HepG2 (cell line): Measurements from ENCODE around the gene EIF4G3. TPM values are rescaled to one million over a fixed set of nuclear protein-coding genes. Genes with fewer than 3 reads are reported as not detected.

Source experiments
- ATAC-seq: fragments of 200-7000 bp; cut with Tn5 transposase; 3 replicates; pipeline ENCODE4 v1.9.1; 2020; ENCODE audit warnings: mild to moderate bottlenecking, moderate library complexity
- BruUV-seq: library from RNA; stranded (reverse); fragments of 400-500 nt; replicated peaks from 2 replicates; lab custom pipeline; 2021; lab: Mats Ljungman, UMichigan
- CTCF ChIA-PET: fragments of 300-600 bp; formaldehyde crosslinking; extraction: SDS; loops from one replicate; lab custom pipeline; 2021; ENCODE audit warnings: low total read pairs, inconsistent platforms, low intra/inter-chr PET ratio; lab: Yijun Ruan, JAX
- POLR2A ChIA-PET: fragments of 350-600 bp; sonication (Branson Sonifier 250); formaldehyde crosslinking; loops from one replicate; lab custom pipeline; 2020; ENCODE audit warnings: antibody characterized with exemption, inconsistent platforms; lab: Yijun Ruan, JAX
- DNase-seq: peaks from one replicate; pipeline ENCODE4 v3.0.0-alpha.2; 2015; ENCODE audit warnings: low spot score
- FAIRE-seq: peaks from 3 replicates; lab custom pipeline; 2011; peaks lifted over from hg19 to GRCh38; lab: Jason Lieb, UNC
- H2AFZ ChIP-seq: one replicate; pipeline ENCODE4 v1.6.1; 2011; ENCODE audit warnings: low read length, inconsistent platforms
- H3K27ac ChIP-seq: fragments of 300-600 bp; 3 replicates; pipeline ENCODE4 v1.8.0; 2011; ENCODE audit warnings: mixed run types, mild to moderate bottlenecking, mixed read lengths, low read length, inconsistent platforms; ENCODE audit not compliant: insufficient read depth; ENCODE audit errors: extremely low read length
- H3K27me3 ChIP-seq, 2 experiments: fragments of 200-600 bp in 1 of 2; 2 replicates in 1 of 2; 3 replicates in 1 of 2; pipeline versions ENCODE4 v1.6.0 to v1.8.0; 2011; ENCODE audit warnings: low read length in 2 of 2, mild to moderate bottlenecking in 2 of 2, moderate library complexity in 2 of 2, inconsistent platforms in 1 of 2; ENCODE audit not compliant: insufficient read depth in 2 of 2, control insufficient read depth in 1 of 2
- H3K36me3 ChIP-seq, 2 experiments: fragments of 200-600 bp in 1 of 2; replicated peaks in 1 of 2; 2 replicates in 1 of 2; 3 replicates in 1 of 2; pipeline versions ENCODE4 v1.5.1 to v1.8.0; 2011; ENCODE audit warnings: low read length in 2 of 2, inconsistent platforms in 1 of 2; ENCODE audit not compliant: insufficient read depth in 2 of 2, control insufficient read depth in 1 of 2
- H3K4me1 ChIP-seq: 2 replicates; pipeline ENCODE4 v1.5.1; 2012; ENCODE audit warnings: low read length, inconsistent platforms; ENCODE audit not compliant: insufficient read depth
- H3K4me2 ChIP-seq: 2 replicates; pipeline ENCODE4 v1.6.0; 2011; ENCODE audit warnings: low read depth, low read length, inconsistent platforms
- H3K4me3 ChIP-seq, 3 experiments: fragments of 200-600 bp in 1 of 3; sonication (generic), shearing (Covaris generic) in 1 of 3; replicated peaks in 1 of 3; 2 replicates each; pipeline ENCODE4 v1.5.1; 2011 to 2016; ENCODE audit warnings: low read length in 3 of 3, inconsistent platforms in 2 of 3, low read depth in 2 of 3, mild to moderate bottlenecking in 2 of 3, control low read depth in 1 of 3, mixed read lengths in 1 of 3; ENCODE audit not compliant: insufficient read depth in 1 of 3
- H3K79me2 ChIP-seq: one replicate; pipeline ENCODE4 v1.6.1; 2011; ENCODE audit warnings: low read length, inconsistent platforms; ENCODE audit not compliant: insufficient read depth
- H3K9ac ChIP-seq: 2 replicates; pipeline ENCODE4 v1.6.0; 2011; ENCODE audit warnings: mild to moderate bottlenecking, low read depth, low read length, inconsistent platforms; ENCODE audit not compliant: insufficient read depth
- H3K9me3 ChIP-seq: 2 replicates; pipeline ENCODE4 v1.5.1; 2012; ENCODE audit warnings: mild to moderate bottlenecking, low read length
- H4K20me1 ChIP-seq: 2 replicates; pipeline ENCODE4 v1.6.0; 2011; ENCODE audit warnings: inconsistent platforms, mild to moderate bottlenecking, low read length, moderate library complexity; ENCODE audit not compliant: insufficient read depth
- BCL6 ChIP-seq: IDR thresholded peaks from 2 replicates; pipeline ENCODE4 v1.6.1; 2016; ENCODE audit warnings: missing genetic modification reagents, missing compliant biosample characterization
- CAMTA2 ChIP-seq: sonication (generic); formaldehyde crosslinking; IDR thresholded peaks from 2 replicates; pipeline ENCODE4 v1.4.0; 2020; ENCODE audit warnings: mild to moderate bottlenecking, missing genetic modification reagents, borderline replicate concordance
- DMAP1 ChIP-seq: IDR thresholded peaks from 2 replicates; pipeline ENCODE4 v1.6.1; 2016
- NFE2L1 ChIP-seq: sonication (generic); formaldehyde crosslinking; IDR thresholded peaks from 2 replicates; pipeline ENCODE4 v1.4.0; 2020; ENCODE audit warnings: missing genetic modification reagents, mild to moderate bottlenecking, borderline replicate concordance
- PCBP2 ChIP-seq: fragments of 200-400 bp; formaldehyde crosslinking; optimal IDR thresholded peaks from 2 replicates; pipeline ENCODE3; 2018; ENCODE audit warnings: low read length, low read depth; ENCODE audit not compliant: poor library complexity, severe bottlenecking
- PHF5A ChIP-seq: IDR thresholded peaks from one replicate; pipeline ENCODE4 v1.6.1; 2018; ENCODE audit warnings: low read depth, missing genetic modification reagents; ENCODE audit not compliant: unreplicated experiment
- TP53 ChIP-seq: sonication (generic); formaldehyde crosslinking; conservative IDR thresholded peaks from 2 replicates; pipeline ENCODE4 v1.4.0; 2020; ENCODE audit warnings: missing genetic modification reagents
- ZC3H4 ChIP-seq: sonication (generic); formaldehyde crosslinking; IDR thresholded peaks from 2 replicates; pipeline ENCODE4 v1.4.0; 2020; ENCODE audit warnings: missing genetic modification reagents, borderline replicate concordance
- ZKSCAN1 ChIP-seq: fragments of 150-350 bp; IDR thresholded peaks from 2 replicates; pipeline ENCODE4 v1.6.1; 2014; ENCODE audit warnings: low read length
- ZNF30 ChIP-seq: sonication (generic); formaldehyde crosslinking; IDR thresholded peaks from 2 replicates; pipeline ENCODE4 v1.5.0; 2020; ENCODE audit warnings: mild to moderate bottlenecking, missing genetic modification reagents
- ZNF878 ChIP-seq: sonication (generic); formaldehyde crosslinking; IDR thresholded peaks from 2 replicates; pipeline ENCODE4 v1.8.1; 2023; ENCODE audit warnings: mild to moderate bottlenecking, missing genetic modification reagents, moderate library complexity
- ZSCAN31 ChIP-seq: sonication (generic); formaldehyde crosslinking; IDR thresholded peaks from 2 replicates; pipeline ENCODE4 v1.5.0; 2020; ENCODE audit warnings: low read depth, mild to moderate bottlenecking, missing genetic modification reagents
- WGBS: methylation state at CpG from one replicate; pipeline ENCODE4 v1.1.6; 2017; ENCODE audit warnings: low lambda C conversion rate; 5-methylcytosine and 5-hydroxymethylcytosine counted together
- in situ Hi-C: cut with HindIII; loops from 2 replicates; pipeline ENCODE4 v1.10.0; 2017; ENCODE audit warnings: low pct_unique_long_range_greater_than_20kb; ENCODE audit not compliant: extremely low pct_ligation_motif_present
- intact Hi-C: fragments of 100-400 bp; cut with micrococcal nuclease; formaldehyde crosslinking; loops from one replicate; pipeline ENCODE4 v1.10.0; 2022; ENCODE audit not compliant: unreplicated experiment
- polyA plus RNA-seq, 8 experiments: library from polyadenylated mRNA; depleted of rRNA in 3 of 8; stranded (reverse) in 7 of 8; unstranded in 1 of 8; fragments of >200 nt; fragmentation: Illumina TruSeq in 4 of 8; extraction: Trizol in 4 of 8; gene quantifications; 2 replicates each; pipeline versions ENCODE4 v1.2.1 to v1.2.3, GENCODE V29; 2011 to 2016; ENCODE audit warnings: low read depth in 4 of 8, missing spikeins in 1 of 8, mixed read lengths in 1 of 8; ENCODE audit not compliant: insufficient read depth in 1 of 8
- total RNA-seq, 5 experiments: library from RNA; depleted of rRNA; stranded (reverse); fragments of >200 nt; fragmentation: Illumina TruSeq; extraction: Trizol; gene quantifications; 2 replicates each; pipeline ENCODE4 v1.2.3, GENCODE V29; 2016; ENCODE audit warnings: low read depth in 1 of 5
- TF ChIP-seq, protein P1 (sequence below): sonication (generic); formaldehyde crosslinking; IDR thresholded peaks from 2 replicates; pipeline ENCODE4 v1.5.0; 2020; ENCODE audit warnings: missing genetic modification reagents
- TF ChIP-seq, protein P2 (sequence below): sonication (generic); formaldehyde crosslinking; IDR thresholded peaks from 2 replicates; pipeline ENCODE4 v1.5.1; 2020; ENCODE audit warnings: mild to moderate bottlenecking, missing genetic modification reagents, moderate library complexity

The EIF4G3 gene
- total and polyA plus RNA-seq, 2 of the 13 experiments (the other 11 are each of a cell fraction or from before 2014, with no cell fraction given), result 22.2 to 27.6 TPM

DNA sequence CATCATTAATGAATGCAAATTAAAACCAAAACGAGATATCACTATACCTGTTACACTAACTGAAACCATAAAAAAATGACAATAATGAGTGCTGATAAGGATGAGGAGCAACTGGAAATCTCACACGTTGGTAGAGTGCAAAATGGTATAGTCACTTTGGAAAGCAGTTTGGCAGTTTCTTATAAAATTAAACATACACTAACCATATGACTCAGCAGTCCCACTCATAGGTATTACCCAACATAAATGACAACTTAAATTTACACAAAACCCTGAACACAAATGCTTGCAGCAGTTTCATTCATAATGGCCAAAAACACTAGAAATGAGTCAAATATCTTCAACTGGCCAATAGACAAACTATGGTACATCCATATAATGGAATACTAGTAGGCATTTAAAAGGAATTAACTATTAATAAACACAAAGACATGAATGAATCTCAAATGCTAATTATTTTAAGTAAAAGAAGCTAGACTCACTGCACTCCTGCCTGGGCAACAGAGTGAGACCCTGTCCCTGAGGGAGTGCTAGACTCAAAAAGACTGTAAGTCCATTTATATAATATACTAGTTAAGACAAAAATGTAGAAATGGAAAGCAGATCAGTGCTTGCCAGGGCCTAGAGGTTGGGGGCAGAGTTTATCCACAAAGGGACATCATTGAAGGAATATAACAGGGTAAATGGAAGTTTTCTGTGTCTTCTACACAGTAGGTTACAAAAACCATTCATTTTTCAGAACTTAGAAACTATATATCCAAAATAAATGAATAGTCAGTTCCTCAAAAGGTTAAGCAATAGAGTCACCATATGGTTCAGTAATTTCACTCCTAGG is 77.4 kb downstream of the EIF4G3 start:
- Histone ChIP-seq H3K79me2 (peaks cover 1% of the 10 kb centered on the region), H3K27ac (no peak overlapping the region), H3K27me3 (no peaks in the 10 kb centered on the region), H4K20me1 (no peaks in the 10 kb centered on the region), H3K9me3 (no peaks in the 10 kb centered on the region), H3K4me2 (no peak overlapping the region), H3K36me3 (peaks cover 0 to 2% of the 10 kb centered on the region in 2 experiments; a peak in 1 of 5 replicates), H3K4me1 (peaks cover 19% of the 10 kb centered on the region), H3K9ac (no peak overlapping the region), H3K4me3 (no peak overlapping the region), H2AFZ (no peak overlapping the region)
- BruUV-seq, result no TSS peak
- ATAC-seq (no peak), FAIRE-seq (no peak), DNase-seq (no peak)
- in situ Hi-C loops, result no loop called here
- ChIA-PET POLR2A (no interaction called here), CTCF (no interaction called here)
- WGBS, result 89% methylated on average over 2 of the region's 2 CpGs
- TF ChIP-seq ZNF878 (CRISPR knock-in tag), result no peak
- no peak for TF ChIP-seq PHF5A (CRISPR knock-in tag)
- no peak for TF ChIP-seq DMAP1 (CRISPR knock-in tag)
- no peak for TF ChIP-seq PCBP2
- no peak for TF ChIP-seq CAMTA2 (CRISPR knock-in tag)
- TF ChIP-seq, protein P1, sequence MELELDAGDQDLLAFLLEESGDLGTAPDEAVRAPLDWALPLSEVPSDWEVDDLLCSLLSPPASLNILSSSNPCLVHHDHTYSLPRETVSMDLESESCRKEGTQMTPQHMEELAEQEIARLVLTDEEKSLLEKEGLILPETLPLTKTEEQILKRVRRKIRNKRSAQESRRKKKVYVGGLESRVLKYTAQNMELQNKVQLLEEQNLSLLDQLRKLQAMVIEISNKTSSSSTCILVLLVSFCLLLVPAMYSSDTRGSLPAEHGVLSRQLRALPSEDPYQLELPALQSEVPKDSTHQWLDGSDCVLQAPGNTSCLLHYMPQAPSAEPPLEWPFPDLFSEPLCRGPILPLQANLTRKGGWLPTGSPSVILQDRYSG, result no peak
- TF ChIP-seq ZNF30 (CRISPR knock-in tag), result no peak
- TF ChIP-seq, protein P2, sequence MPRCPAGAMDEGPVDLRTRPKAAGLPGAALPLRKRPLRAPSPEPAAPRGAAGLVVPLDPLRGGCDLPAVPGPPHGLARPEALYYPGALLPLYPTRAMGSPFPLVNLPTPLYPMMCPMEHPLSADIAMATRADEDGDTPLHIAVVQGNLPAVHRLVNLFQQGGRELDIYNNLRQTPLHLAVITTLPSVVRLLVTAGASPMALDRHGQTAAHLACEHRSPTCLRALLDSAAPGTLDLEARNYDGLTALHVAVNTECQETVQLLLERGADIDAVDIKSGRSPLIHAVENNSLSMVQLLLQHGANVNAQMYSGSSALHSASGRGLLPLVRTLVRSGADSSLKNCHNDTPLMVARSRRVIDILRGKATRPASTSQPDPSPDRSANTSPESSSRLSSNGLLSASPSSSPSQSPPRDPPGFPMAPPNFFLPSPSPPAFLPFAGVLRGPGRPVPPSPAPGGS (CRISPR knock-in tag), result no peak
- no peak for TF ChIP-seq BCL6 (CRISPR knock-in tag)
- no peak for TF ChIP-seq ZC3H4
- TF ChIP-seq TP53 (CRISPR knock-in tag), result no peak
- no peak for TF ChIP-seq ZKSCAN1
- TF ChIP-seq ZSCAN31 (CRISPR knock-in tag), result no peak
- no peak for TF ChIP-seq NFE2L1 (CRISPR knock-in tag)
- intact Hi-C loops, result no loop called here
